GM18505 (cell line): Measurements from ENCODE around the gene RBM12.

Experiments
- ATAC-seq: cut with Tn5 transposase; IDR thresholded peaks from one replicate; pipeline ENCODE4 v1.9.1; 2021; ENCODE audit not compliant: unreplicated experiment
- POLR2A ChIP-seq: IDR thresholded peaks from 4 replicates; pipeline ENCODE4 v1.6.1; 2011; ENCODE audit warnings: borderline replicate concordance; ENCODE audit not compliant: insufficient read depth, insufficient read length; ENCODE audit errors: extremely low read depth

RBM12 gene

DNA sequence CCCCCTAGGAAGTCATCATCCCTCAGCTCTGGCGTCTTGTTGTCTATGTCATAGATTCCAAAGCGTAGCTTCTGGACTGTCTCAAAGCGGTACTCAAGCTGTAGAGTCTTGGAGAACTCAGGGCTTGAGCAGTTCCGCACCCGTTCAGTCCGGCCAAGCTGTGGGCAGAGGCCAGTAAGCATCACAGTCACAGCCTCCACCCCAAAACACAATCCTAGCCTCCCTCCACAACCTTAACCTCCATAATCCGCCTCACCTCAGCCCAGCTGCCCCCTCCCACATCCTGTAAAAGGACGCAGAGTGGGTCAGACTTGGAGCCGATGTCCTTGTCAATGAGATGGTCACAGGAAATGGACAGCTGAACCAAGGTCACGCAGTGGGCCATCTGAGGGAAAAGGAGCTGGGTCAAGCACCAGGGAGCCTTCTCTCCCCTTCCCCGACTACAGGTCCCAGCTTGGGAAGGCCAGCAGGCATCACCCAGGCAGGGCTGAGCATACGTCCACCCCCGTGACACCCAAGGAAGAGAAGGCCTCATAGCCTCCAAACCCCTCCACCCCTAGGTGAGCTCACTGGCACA is 32.1 kb downstream of the RBM12 start:
- ATAC-seq, result no peak
- no peak for TF ChIP-seq POLR2A

DNA sequence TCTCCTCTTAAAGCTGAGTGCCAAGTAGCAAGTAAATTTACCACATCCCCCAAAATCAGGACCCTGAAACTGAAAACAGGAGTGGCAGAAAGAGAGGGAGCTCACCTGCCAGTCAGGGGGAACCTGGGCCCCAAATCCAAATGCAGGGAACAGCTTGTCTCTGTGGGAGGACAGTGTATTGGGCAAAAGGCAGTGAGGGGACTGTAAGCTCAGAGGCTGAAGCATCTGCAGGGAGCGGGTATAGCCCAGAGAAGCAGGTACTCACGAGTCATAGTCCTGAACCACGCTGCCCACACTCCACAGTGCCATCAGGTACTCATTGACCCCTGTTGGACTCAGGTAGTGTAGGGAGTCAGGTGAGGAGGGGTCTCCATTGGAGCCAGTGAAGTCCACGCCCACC is 34.1 kb downstream of the RBM12 start:
- no peak for TF ChIP-seq POLR2A
- ATAC-seq, result no peak

DNA sequence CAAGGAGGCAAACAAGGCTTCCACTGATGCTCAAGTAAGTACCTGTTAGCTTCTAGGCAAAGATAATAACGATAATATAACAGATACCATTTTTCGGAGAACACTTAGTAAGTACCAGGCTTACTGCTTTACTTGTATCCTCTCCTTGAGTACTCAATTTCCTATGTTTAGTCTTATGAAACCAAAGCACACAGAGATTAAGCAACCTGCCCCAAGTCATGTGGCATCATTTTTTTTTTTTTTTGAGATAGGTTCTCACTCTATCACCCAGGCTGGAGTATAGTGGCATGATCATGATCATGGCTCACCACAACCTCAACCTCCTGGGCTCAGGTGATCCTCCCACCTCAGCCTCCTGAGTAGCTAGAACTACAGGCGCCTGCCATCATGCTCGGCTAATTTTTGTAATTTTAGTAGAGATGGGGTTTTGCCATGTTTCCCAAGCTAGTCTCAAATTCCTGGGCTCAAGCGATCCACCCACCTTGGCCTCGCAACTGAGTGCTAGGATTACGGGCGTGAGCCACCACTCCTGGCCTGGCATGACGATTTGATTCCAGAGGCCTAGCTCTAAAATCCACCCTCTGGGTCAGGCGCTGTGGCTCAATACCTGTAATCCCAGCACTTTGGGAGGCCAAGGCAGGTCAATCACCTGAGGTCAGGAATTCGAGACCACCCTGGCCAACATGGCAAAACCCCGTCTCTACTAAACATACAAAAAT is 35.1 kb downstream of the RBM12 start:
- ATAC-seq, result no peak
- no peak for TF ChIP-seq POLR2A

- no peak for TF ChIP-seq POLR2A
- ATAC-seq, result no peak
Observed at GRCh38 chr20:35627121-35627520, 37.6 kb downstream of the RBM12 start.

DNA sequence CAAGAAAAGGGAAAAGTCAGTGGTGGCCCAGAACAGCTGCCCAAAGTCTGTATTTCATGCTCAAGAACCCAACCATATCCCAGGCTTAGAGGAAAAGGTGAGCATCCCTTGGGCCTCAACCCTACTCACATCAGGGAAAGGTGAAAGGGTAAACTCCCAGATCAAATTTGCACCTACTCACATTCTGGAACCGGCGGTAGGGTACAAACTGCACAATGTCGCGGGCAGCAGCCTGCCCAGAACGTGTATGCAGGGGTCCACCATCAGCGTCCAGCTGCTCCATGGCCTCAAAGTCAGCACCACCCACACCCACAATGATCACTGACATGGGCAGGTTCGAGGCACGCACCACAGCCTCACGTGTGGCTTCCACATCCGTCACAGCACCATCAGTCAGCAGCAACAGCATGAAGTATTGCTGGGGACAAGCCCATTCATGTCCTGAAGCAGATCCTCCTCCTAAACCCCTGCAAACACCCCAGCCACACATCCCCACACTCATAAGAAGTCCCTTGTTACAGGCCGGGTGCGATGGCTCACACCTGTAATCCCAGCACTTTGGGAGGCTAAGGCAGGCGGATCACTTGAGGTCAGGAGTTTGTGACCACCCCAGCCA is 38.2 kb downstream of the RBM12 start:
- no peak for ATAC-seq
- TF ChIP-seq POLR2A, result no peak

- ATAC-seq, result no peak
- no peak for TF ChIP-seq POLR2A
Observed at GRCh38 chr20:35625584-35626385, 38.9 kb downstream of the RBM12 start.

- ATAC-seq, result no peak
- TF ChIP-seq POLR2A, result no peak
Observed at GRCh38 chr20:35621560-35621946, 43.1 kb downstream of the RBM12 start.

GRCh38 chr20:35620818-35621559 is 43.7 kb downstream of the RBM12 start:
- no peak for TF ChIP-seq POLR2A
- ATAC-seq, result no peak

DNA sequence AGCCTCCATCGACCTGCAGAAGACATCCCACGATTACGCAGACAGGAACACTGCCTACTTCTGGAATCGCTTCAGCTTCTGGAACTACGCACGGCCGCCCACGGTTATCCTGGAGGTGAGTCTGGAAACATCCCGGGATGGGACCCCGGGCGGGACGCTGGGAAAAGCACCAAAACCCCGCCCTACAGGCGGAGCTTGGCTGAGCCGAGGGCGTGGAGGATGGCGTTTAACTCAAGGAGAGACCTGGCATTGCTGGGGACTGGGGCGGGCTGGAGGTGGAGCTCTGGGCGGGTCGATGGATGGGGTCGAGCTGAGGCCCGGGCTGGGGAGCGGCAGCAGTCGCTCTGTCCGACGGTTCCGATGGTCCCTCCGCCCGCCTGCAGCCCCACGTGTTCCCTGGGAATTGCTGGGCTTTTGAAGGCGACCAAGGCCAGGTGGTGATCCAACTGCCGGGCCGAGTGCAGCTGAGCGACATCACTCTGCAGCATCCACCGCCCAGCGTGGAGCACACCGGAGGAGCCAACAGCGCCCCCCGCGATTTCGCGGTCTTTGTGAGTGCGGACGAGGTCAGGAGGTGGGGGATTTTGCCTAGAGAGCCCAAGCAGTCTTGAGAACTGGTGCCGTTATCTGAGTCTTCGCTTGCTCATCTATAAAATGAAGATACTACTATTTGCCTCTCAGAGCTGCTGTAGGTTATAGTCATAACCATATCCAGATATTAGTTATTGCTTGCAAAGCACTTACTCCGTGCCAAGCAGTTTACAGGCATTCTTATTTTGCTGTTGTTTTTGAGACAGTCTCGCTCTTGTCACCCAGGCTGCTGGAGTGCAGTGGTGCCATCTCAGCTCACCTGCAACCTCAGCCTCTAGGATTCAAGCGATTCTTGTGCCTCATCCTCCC is 45.3 kb downstream of the RBM12 start:
- peak; percentile 29 for ATAC-seq
- no peak for TF ChIP-seq POLR2A

DNA sequence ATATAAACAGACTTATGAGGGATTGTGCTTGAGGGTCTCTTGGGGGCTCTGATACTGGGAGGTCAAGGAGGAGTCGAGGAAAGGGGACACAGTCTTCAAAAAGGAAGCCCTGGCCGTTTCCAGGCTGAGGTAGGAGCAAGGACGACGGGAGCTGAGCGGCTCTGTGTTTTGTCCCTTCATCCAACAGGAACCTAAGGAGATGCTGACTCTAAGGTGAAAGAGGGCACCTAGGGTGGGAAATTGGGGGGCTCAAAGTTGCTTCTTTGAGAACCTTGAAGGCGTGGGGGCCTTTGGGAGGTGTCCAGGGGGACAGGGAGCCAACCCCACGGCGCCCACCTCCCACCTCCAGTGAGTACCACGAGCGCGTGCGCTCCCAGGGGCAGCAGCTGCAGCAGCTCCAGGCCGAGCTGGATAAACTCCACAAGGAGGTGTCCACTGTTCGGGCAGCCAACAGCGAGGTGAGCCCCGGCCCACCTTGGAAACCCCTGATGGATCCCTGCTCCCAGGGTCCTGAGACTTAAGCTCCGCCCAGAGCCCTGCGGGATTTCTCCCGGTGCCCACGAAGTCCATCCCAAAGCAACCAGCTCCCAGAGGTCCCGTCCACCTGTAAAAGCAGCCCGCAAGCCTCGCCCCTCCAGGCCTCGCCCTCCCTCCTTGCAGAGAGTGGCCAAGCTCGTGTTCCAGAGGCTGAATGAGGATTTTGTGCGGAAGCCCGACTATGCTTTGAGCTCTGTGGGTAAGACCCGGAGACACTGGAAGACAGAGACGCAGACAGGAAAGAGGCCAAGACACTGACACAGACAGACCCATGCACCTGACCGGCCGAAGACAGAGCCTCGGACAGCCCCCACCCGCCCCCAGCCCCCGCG is 46.2 kb downstream of the RBM12 start:
- no peak for ATAC-seq
- TF ChIP-seq POLR2A, result no peak

DNA sequence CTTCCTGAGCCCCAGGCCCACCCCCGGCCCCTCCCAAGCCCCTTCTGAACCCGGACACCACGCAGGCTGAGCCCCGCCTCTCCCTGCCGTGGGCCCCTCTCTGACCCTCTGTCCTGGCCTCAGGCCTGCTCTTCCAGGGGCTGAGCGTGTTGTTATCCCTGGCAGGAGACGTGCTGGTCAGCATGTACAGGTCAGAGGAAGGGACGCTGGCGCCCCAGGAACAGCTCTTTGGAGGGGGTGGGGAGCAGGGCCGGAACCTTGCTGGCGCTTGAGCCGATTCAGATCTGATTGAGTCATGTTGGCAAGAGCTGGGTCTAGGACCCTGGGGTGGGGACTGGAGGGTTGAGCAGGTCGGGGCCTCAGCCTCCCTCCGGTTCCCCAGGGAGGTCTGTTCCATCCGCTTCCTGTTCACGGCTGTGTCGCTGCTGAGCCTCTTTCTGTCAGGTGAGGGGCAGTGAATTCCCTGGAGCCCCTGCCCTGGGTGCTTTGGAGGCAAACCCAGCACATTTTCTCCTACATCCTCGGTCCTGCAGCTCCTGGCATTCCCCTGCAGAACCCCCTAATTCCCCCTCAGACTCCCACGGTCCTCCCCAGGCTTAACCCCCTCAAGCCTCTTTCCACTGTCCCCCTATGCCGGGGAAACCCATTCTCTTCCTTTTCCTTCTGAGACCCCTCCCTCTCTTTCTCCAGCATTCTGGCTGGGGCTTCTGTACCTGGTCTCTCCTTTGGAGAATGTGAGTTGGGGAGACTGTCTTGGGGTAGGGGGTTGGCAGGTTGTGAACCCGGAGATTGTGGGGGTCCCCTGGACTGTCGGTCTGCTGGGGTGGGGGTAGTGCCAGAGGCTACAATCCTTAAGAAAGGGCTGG is 47.1 kb downstream of the RBM12 start:
- no peak for ATAC-seq
- TF ChIP-seq POLR2A, result no peak
